Fibroblast of lung (primary cell): Measurements from ENCODE around the gene SPECC1L. TPM values are rescaled to one million over a fixed set of nuclear protein-coding genes. Genes with fewer than 3 reads are reported as not detected.

ENCODE experiments used
- DNase-seq, 2 donors: peaks; one replicate each; pipeline versions ENCODE4 v3.0.0 to v3.0.0-alpha.2; 2010; ENCODE audit warnings: low read depth in 2 of 2
- H2AFZ ChIP-seq: 2 replicates; pipeline ENCODE4 v1.5.1; 2012; ENCODE audit warnings: low read length, control low read depth, inconsistent platforms
- H3K27ac ChIP-seq: 2 replicates; pipeline ENCODE4 v1.5.1; 2011; ENCODE audit warnings: low read length, control low read depth; ENCODE audit not compliant: insufficient read depth
- H3K27me3 ChIP-seq: 2 replicates; pipeline ENCODE4 v1.5.1; 2011; ENCODE audit warnings: mild to moderate bottlenecking, low read length; ENCODE audit not compliant: control insufficient read depth, insufficient read depth
- H3K36me3 ChIP-seq: 2 replicates; pipeline ENCODE4 v1.5.1; 2011; ENCODE audit warnings: low read length; ENCODE audit not compliant: control insufficient read depth, insufficient read depth
- H3K4me1 ChIP-seq: 2 replicates; pipeline ENCODE4 v1.5.1; 2011; ENCODE audit warnings: low read length; ENCODE audit not compliant: control insufficient read depth, insufficient read depth; ENCODE audit errors: extremely low read depth
- H3K4me2 ChIP-seq: 2 replicates; pipeline ENCODE4 v1.5.1; 2011; ENCODE audit warnings: low read length, control low read depth; ENCODE audit not compliant: insufficient read depth; ENCODE audit errors: extremely low read depth
- H3K4me3 ChIP-seq, 4 experiments: fragments of 200-600 bp in 1 of 4; sonication (generic) in 1 of 4; replicated peaks in 1 of 4; 2 replicates each; pipeline ENCODE4 v1.5.1; 2011 to 2016; ENCODE audit warnings: low read length in 4 of 4, low read depth in 3 of 4, mild to moderate bottlenecking in 3 of 4, control low read depth in 2 of 4, inconsistent platforms in 1 of 4, mixed read lengths in 1 of 4; ENCODE audit not compliant: insufficient read depth in 1 of 4; ENCODE audit errors: control extremely low read depth in 1 of 4
- H3K79me2 ChIP-seq: 2 replicates; pipeline ENCODE4 v1.5.1; 2012; ENCODE audit warnings: mild to moderate bottlenecking, low read length, inconsistent platforms; ENCODE audit not compliant: control insufficient read depth, insufficient read depth
- H3K9ac ChIP-seq: 2 replicates; pipeline ENCODE4 v1.5.1; 2011; ENCODE audit warnings: mild to moderate bottlenecking, low read length, control low read depth; ENCODE audit not compliant: insufficient read depth
- H3K9me3 ChIP-seq: 2 replicates; pipeline ENCODE4 v1.5.1; 2012; ENCODE audit warnings: low read depth, low read length; ENCODE audit not compliant: control insufficient read depth, insufficient read depth
- H4K20me1 ChIP-seq: 2 replicates; pipeline ENCODE4 v1.5.1; 2011; ENCODE audit warnings: low read length; ENCODE audit not compliant: control insufficient read depth, insufficient read depth; ENCODE audit errors: extremely low read depth
- EZH2 ChIP-seq: IDR thresholded peaks from 2 replicates; pipeline ENCODE4 v1.5.1; 2012; ENCODE audit warnings: low read length, control low read depth, mild to moderate bottlenecking; ENCODE audit errors: missing control alignments
- polyA plus RNA-seq, 2 donors: library from polyadenylated mRNA; depleted of rRNA in 1 of 2; stranded (reverse) in 1 of 2; unstranded in 1 of 2; fragments of >200 nt; gene quantifications; 2 replicates each; pipeline ENCODE4 v1.2.1, GENCODE V29; 2011 to 2012; ENCODE audit warnings: missing spikeins in 1 of 2
- total RNA-seq: library from RNA; depleted of rRNA; stranded (reverse); fragments of >200 nt; gene quantifications from 2 replicates; pipeline ENCODE4 v1.2.1, GENCODE V29; 2014
- TF ChIP-seq, protein P1 (sequence below), 2 donors: IDR thresholded peaks in 1 of 2; conservative IDR thresholded peaks in 1 of 2; 1 replicate in 1 of 2; 2 replicates in 1 of 2; pipeline ENCODE4 v1.5.1; 2011 to 2012; ENCODE audit warnings: low read length in 2 of 2, control low read depth in 1 of 2, inconsistent platforms in 1 of 2, low read depth in 1 of 2, mild to moderate bottlenecking in 1 of 2

Gene SPECC1L
- total and polyA plus RNA-seq, 2 donors (not counting 1 experiment from before 2014, with no cell fraction given) = 40.3 to 46.2 TPM

- TF ChIP-seq, protein P1, sequence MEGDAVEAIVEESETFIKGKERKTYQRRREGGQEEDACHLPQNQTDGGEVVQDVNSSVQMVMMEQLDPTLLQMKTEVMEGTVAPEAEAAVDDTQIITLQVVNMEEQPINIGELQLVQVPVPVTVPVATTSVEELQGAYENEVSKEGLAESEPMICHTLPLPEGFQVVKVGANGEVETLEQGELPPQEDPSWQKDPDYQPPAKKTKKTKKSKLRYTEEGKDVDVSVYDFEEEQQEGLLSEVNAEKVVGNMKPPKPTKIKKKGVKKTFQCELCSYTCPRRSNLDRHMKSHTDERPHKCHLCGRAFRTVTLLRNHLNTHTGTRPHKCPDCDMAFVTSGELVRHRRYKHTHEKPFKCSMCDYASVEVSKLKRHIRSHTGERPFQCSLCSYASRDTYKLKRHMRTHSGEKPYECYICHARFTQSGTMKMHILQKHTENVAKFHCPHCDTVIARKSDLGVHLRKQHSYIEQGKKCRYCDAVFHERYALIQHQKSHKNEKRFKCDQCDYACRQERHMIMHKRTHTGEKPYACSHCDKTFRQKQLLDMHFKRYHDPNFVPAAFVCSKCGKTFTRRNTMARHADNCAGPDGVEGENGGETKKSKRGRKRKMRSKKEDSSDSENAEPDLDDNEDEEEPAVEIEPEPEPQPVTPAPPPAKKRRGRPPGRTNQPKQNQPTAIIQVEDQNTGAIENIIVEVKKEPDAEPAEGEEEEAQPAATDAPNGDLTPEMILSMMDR (conservative IDR thresholded peaks at IDR 0.05 in 1 of 2, IDR thresholded peaks at IDR 0.05 in 1 of 2; ENCODE audit: low read depth in 1 of 2, low read length in 2 of 2) = no peak
- no peak for TF ChIP-seq EZH2
- H3K36me3 ChIP-seq = peaks cover 8% of the 10 kb centered on the region
- no peaks in the 10 kb centered on the region for H3K9me3 ChIP-seq
- H3K4me3 ChIP-seq = no peak overlapping the region
- peak overlapping the region; percentile 13 for H3K27ac ChIP-seq
- H3K9ac ChIP-seq = no peak overlapping the region
- H3K4me1 ChIP-seq = peaks cover 7% of the 10 kb centered on the region
- H3K79me2 ChIP-seq = peaks cover 7% of the 10 kb centered on the region
- peak in 1 of 2 donors; percentile 73 for DNase-seq
- H3K4me2 ChIP-seq = peak overlapping the region; percentile 72
- H4K20me1 ChIP-seq = no peaks in the 10 kb centered on the region
- H2AFZ ChIP-seq = no peak overlapping the region
- no peaks in the 10 kb centered on the region for H3K27me3 ChIP-seq
These were observed 68.3 kb downstream of the SPECC1L start for GRCh38 chr22:24338726-24339451.

GRCh38 chr22:24339452-24339747 is 68.8 kb downstream of the SPECC1L start:
- Histone ChIP-seq H3K27ac (no peak overlapping the region), H3K9ac (no peak overlapping the region), H3K4me1 (peaks cover 7% of the 10 kb centered on the region), H3K4me2 (peak overlapping the region; percentile 72), H3K79me2 (peaks cover 7% of the 10 kb centered on the region), H3K36me3 (peaks cover 8% of the 10 kb centered on the region), H3K27me3 (no peaks in the 10 kb centered on the region), H2AFZ (no peak overlapping the region), H3K4me3 (no peak overlapping the region), H4K20me1 (peaks cover 1% of the 10 kb centered on the region), H3K9me3 (no peaks in the 10 kb centered on the region)
- TF ChIP-seq EZH2 = no peak
- TF ChIP-seq, protein P1 (conservative IDR thresholded peaks at IDR 0.05 in 1 of 2, IDR thresholded peaks at IDR 0.05 in 1 of 2; ENCODE audit: low read depth in 1 of 2, low read length in 2 of 2) = no peak
- no peak for DNase-seq

- H3K27ac ChIP-seq = no peak overlapping the region
- H3K27me3 ChIP-seq = no peaks in the 10 kb centered on the region
- no peak for DNase-seq
- peaks cover 4% of the 10 kb centered on the region for H3K36me3 ChIP-seq
- no peak overlapping the region for H2AFZ ChIP-seq
- no peaks in the 10 kb centered on the region for H3K9me3 ChIP-seq
- TF ChIP-seq EZH2 = no peak
- TF ChIP-seq, protein P1 (conservative IDR thresholded peaks at IDR 0.05 in 1 of 2, IDR thresholded peaks at IDR 0.05 in 1 of 2; ENCODE audit: low read depth in 1 of 2, low read length in 2 of 2) = no peak
- no peak overlapping the region for H3K4me2 ChIP-seq
- H3K79me2 ChIP-seq = no peaks in the 10 kb centered on the region
- H4K20me1 ChIP-seq = peaks cover 1% of the 10 kb centered on the region
- peaks cover 7% of the 10 kb centered on the region for H3K4me1 ChIP-seq
- no peak overlapping the region for H3K4me3 ChIP-seq
- H3K9ac ChIP-seq = no peak overlapping the region
These were observed 71.0 kb downstream of the SPECC1L start for GRCh38 chr22:24341627-24342026.
